ENCODE results near the gene RFC1.

RFC1 gene

DNA sequence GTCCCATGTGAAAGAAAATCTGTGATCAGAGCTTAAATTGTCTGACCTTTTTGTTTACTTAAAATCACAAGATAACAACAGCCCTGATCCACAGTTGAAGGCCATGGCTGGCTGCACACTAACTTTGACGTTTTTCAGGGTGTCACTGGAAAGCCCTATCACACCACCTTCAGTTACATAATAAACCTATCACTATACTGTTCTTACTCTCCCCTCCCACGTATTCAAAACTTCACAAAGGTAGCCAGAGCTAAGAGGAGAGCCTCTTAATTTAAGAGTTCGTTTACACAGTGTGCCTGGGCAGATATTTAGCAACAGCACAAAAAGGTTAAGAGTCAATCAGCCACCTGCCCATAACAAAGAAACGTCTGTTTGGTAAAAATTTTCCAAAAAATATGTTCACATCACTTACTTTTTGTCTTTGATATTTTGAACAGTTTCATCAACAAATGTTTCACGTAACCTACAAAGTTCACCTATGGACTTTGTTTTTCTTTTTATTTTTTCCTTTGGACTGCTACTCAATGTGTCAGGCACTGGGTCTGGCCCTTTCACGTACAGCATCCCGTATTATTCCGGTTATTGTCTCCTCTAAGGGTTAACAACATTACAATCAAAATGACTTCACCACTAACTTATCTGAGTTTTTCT is 25.0 kb downstream of the RFC1 start:
- in situ Hi-C loops (cut with MboI; ENCODE audit: low sequenced_read_pairs, unreplicated experiment): no loop called here
- TF ChIP-seq, protein P1, sequence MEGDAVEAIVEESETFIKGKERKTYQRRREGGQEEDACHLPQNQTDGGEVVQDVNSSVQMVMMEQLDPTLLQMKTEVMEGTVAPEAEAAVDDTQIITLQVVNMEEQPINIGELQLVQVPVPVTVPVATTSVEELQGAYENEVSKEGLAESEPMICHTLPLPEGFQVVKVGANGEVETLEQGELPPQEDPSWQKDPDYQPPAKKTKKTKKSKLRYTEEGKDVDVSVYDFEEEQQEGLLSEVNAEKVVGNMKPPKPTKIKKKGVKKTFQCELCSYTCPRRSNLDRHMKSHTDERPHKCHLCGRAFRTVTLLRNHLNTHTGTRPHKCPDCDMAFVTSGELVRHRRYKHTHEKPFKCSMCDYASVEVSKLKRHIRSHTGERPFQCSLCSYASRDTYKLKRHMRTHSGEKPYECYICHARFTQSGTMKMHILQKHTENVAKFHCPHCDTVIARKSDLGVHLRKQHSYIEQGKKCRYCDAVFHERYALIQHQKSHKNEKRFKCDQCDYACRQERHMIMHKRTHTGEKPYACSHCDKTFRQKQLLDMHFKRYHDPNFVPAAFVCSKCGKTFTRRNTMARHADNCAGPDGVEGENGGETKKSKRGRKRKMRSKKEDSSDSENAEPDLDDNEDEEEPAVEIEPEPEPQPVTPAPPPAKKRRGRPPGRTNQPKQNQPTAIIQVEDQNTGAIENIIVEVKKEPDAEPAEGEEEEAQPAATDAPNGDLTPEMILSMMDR (IDR thresholded peaks at IDR 0.05; ENCODE audit: borderline replicate concordance, control extremely low read depth, extremely low read depth, insufficient read depth, missing control alignments): no peak
- DNase-seq (ENCODE audit: low spot score): no peak

DNA sequence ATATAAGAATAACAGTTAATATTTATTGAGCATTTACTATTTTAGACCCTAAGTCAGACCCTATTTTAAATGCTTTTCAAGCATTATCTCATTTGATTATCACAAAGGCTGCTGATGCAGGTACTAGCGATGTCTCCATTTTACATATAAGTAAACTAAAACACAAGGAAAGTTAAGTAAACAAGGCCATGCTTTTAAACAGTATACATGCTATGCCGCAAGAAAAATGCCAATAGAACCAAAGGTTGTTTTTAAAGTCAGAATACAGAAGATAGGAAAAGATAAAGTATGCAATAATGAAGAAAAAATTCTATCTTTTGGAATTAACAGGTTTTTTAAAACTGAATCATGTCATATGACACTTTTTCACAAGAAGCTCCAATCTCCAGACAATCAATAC is 26.2 kb downstream of the RFC1 start:
- in situ Hi-C loops (cut with MboI; ENCODE audit: low sequenced_read_pairs, unreplicated experiment): no loop called here
- TF ChIP-seq, protein P1 (IDR thresholded peaks at IDR 0.05; ENCODE audit: borderline replicate concordance, control extremely low read depth, extremely low read depth, insufficient read depth, missing control alignments): no peak
- no peak for DNase-seq (ENCODE audit: low spot score)

DNA sequence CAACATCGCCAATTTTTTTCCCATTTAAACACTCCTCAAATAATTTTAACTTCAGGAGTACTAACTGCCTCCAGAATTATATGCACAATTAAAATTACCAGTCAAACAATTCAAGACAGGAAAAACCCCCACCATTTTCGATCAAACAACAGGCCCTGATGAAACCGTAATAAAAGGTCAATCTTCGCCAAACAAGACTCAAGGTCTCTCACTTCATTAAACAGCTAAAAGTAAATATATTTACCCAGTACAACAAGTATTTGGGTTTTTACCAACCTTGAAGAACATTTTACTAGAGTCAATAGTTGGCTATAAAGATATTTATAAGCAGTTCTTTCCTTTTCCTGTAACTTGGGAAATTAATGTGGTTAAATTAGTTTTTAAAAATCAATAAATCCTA is 28.3 kb downstream of the RFC1 start:
- TF ChIP-seq, protein P1 (IDR thresholded peaks at IDR 0.05; ENCODE audit: borderline replicate concordance, control extremely low read depth, extremely low read depth, insufficient read depth, missing control alignments): no peak
- in situ Hi-C loops (cut with MboI; ENCODE audit: low sequenced_read_pairs, unreplicated experiment): no loop called here
- DNase-seq (ENCODE audit: low spot score): no peak

DNA sequence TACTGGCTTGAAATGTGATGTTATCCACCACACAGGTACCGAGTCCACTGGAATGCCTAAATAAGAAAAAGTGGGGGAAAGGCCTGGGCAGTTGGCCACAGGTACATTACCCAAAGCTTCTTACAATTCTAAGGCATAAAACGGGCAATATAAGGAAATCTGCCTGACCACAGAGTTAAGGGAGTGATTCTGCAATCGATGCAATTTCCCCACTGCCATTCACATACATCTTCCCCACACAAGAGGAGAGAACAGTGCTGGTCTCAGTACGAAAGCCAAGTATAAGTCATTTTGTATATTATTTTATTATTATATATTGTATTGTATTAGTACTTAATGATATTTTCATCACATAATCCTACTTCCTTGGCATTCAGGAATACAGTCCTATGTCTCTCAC is 30.6 kb downstream of the RFC1 start:
- TF ChIP-seq, protein P1 (IDR thresholded peaks at IDR 0.05; ENCODE audit: borderline replicate concordance, control extremely low read depth, extremely low read depth, insufficient read depth, missing control alignments): no peak
- in situ Hi-C loops (cut with MboI; ENCODE audit: low sequenced_read_pairs, unreplicated experiment): no loop called here

DNA sequence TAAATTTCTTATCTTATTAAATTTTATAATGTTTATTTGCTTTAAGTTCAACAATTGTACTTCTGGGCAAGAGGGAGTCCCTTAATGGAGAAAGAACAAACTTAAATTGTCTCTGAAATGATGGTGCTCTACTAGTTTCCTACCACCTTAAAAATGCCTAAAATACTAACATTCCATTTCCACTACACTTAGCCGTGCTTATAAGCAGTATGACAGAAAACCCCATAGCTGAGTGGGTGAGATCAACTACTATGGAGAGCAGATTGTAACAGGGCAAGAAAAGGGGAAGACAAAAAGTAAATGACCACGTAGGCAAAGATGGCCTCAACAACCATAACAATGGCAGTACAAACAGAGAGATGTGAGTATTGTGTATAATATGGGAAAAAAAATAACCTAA is 35.0 kb downstream of the RFC1 start:
- TF ChIP-seq, protein P1 (IDR thresholded peaks at IDR 0.05; ENCODE audit: borderline replicate concordance, control extremely low read depth, extremely low read depth, insufficient read depth, missing control alignments): no peak
- in situ Hi-C loops (cut with MboI; ENCODE audit: low sequenced_read_pairs, unreplicated experiment): no loop called here
- no peak for DNase-seq (ENCODE audit: low spot score)

More for the DNA sequence above, 30.6 kb downstream of the RFC1 start:
- DNase-seq (ENCODE audit: low spot score): no peak

DNA sequence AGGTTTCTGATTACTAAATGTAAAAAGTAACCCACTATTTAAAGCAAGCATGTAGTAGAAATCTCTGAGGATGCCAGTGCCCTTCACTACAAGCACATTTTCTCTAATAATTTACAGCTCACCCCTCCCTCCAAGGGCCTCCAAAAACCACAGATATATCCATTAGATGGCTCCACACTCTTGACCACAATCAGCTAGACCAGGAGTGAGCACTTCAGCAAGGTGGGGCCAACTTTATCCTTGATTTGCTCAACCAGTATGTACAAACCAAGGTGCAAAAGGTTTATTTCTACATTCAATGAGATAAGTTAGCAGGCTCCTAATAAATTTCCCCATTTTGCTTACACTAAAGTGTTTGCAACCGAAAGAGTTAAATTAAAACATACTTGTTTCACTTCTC is 35.8 kb downstream of the RFC1 start:
- DNase-seq (ENCODE audit: low spot score): no peak
- in situ Hi-C loops (cut with MboI; ENCODE audit: low sequenced_read_pairs, unreplicated experiment): no loop called here
- TF ChIP-seq, protein P1 (IDR thresholded peaks at IDR 0.05; ENCODE audit: borderline replicate concordance, control extremely low read depth, extremely low read depth, insufficient read depth, missing control alignments): no peak

Data from GM13976 (cell line).